ENCODE data around the gene RPS6KA2. TPM values are rescaled to one million over a fixed set of nuclear protein-coding genes. Genes with fewer than 3 reads are reported as not detected.

RPS6KA2 gene
- total RNA-seq, 1 experiment from 2014 or later: 4.1 TPM

- CTCF ChIA-PET: no interaction called here
These were observed 252.0 kb downstream of the RPS6KA2 start for GRCh38 chr6:166375013-166375412.

GRCh38 chr6:166370489-166370888 lies 256.6 kb downstream of the RPS6KA2 start:
- TF ChIP-seq, protein P1, sequence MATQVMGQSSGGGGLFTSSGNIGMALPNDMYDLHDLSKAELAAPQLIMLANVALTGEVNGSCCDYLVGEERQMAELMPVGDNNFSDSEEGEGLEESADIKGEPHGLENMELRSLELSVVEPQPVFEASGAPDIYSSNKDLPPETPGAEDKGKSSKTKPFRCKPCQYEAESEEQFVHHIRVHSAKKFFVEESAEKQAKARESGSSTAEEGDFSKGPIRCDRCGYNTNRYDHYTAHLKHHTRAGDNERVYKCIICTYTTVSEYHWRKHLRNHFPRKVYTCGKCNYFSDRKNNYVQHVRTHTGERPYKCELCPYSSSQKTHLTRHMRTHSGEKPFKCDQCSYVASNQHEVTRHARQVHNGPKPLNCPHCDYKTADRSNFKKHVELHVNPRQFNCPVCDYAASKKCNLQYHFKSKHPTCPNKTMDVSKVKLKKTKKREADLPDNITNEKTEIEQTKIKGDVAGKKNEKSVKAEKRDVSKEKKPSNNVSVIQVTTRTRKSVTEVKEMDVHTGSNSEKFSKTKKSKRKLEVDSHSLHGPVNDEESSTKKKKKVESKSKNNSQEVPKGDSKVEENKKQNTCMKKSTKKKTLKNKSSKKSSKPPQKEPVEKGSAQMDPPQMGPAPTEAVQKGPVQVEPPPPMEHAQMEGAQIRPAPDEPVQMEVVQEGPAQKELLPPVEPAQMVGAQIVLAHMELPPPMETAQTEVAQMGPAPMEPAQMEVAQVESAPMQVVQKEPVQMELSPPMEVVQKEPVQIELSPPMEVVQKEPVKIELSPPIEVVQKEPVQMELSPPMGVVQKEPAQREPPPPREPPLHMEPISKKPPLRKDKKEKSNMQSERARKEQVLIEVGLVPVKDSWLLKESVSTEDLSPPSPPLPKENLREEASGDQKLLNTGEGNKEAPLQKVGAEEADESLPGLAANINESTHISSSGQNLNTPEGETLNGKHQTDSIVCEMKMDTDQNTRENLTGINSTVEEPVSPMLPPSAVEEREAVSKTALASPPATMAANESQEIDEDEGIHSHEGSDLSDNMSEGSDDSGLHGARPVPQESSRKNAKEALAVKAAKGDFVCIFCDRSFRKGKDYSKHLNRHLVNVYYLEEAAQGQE (IDR thresholded peaks at IDR 0.05; ENCODE audit: insufficient read depth in 1 of 2, low read depth in 2 of 2, low read length in 1 of 2): no peak
- TF ChIP-seq POLR2AphosphoS5 (IDR thresholded peaks at IDR 0.05; ENCODE audit: low read depth, low read length): no peak
- no peak for TF ChIP-seq TCF7L2 (IDR thresholded peaks at IDR 0.05; ENCODE audit: low read depth, low read length)
- TF ChIP-seq, protein P2, sequence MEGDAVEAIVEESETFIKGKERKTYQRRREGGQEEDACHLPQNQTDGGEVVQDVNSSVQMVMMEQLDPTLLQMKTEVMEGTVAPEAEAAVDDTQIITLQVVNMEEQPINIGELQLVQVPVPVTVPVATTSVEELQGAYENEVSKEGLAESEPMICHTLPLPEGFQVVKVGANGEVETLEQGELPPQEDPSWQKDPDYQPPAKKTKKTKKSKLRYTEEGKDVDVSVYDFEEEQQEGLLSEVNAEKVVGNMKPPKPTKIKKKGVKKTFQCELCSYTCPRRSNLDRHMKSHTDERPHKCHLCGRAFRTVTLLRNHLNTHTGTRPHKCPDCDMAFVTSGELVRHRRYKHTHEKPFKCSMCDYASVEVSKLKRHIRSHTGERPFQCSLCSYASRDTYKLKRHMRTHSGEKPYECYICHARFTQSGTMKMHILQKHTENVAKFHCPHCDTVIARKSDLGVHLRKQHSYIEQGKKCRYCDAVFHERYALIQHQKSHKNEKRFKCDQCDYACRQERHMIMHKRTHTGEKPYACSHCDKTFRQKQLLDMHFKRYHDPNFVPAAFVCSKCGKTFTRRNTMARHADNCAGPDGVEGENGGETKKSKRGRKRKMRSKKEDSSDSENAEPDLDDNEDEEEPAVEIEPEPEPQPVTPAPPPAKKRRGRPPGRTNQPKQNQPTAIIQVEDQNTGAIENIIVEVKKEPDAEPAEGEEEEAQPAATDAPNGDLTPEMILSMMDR (IDR thresholded peaks at IDR 0.05): no peak
- no peak for TF ChIP-seq SIN3A (IDR thresholded peaks at IDR 0.05; ENCODE audit: borderline replicate concordance, insufficient read depth, low read depth, low read length)
- H3K9me3 ChIP-seq (ENCODE audit: control insufficient read depth, insufficient read depth, low read depth, low read length): no peaks in the 10 kb centered on the region

More at GRCh38 chr6:166375013-166375412, 252.0 kb downstream of the RPS6KA2 start:
- no peak for ATAC-seq
- TF ChIP-seq POLR2AphosphoS5 (IDR thresholded peaks at IDR 0.05; ENCODE audit: low read depth, low read length) (no peak), TCF7L2 (IDR thresholded peaks at IDR 0.05; ENCODE audit: low read depth, low read length) (no peak), SIN3A (IDR thresholded peaks at IDR 0.05; ENCODE audit: borderline replicate concordance, insufficient read depth, low read depth, low read length) (no peak)
- TF ChIP-seq, protein P1 (IDR thresholded peaks at IDR 0.05; ENCODE audit: insufficient read depth in 1 of 2, low read depth in 2 of 2, low read length in 1 of 2): no peak
- TF ChIP-seq, protein P2 (IDR thresholded peaks at IDR 0.05): no peak
- H3K4me1 ChIP-seq (ENCODE audit: control insufficient read depth, insufficient read depth, low read length): no peaks in the 10 kb centered on the region
- in situ Hi-C loops (cut with HindIII; ENCODE audit: low pct_unique_long_range_greater_than_20kb, low sequenced_read_pairs) (no loop called here), intact Hi-C loops (cut with micrococcal nuclease; ENCODE audit: unreplicated experiment) (no loop called here)
- no peak for DNase-seq (ENCODE audit: low read depth, low spot score)
- no peaks in the 10 kb centered on the region; the same call in 1 of the 2 replicates for H3K27me3 ChIP-seq (ENCODE audit: control insufficient read depth, insufficient read depth, low read length)
- no peak overlapping the region for H3K27ac ChIP-seq (ENCODE audit: low read length)
- no peak overlapping the region for H3K4me3 ChIP-seq (ENCODE audit: low read depth in 2 of 2, low read length in 2 of 2)
- POLR2A ChIA-PET: no interaction called here
- no peaks in the 10 kb centered on the region for H3K36me3 ChIP-seq (ENCODE audit: control insufficient read depth, insufficient read depth, low read length)
- H3K9me3 ChIP-seq (ENCODE audit: control insufficient read depth, insufficient read depth, low read depth, low read length): no peaks in the 10 kb centered on the region
- no TSS peak for BruUV-seq (replicated peaks)

More at GRCh38 chr6:166370489-166370888, 256.6 kb downstream of the RPS6KA2 start:
- BruUV-seq (replicated peaks): no TSS peak
- POLR2A ChIA-PET: no interaction called here
- Histone ChIP-seq H3K27me3 (ENCODE audit: control insufficient read depth, insufficient read depth, low read length) (no peaks in the 10 kb centered on the region), H3K36me3 (ENCODE audit: control insufficient read depth, insufficient read depth, low read length) (no peaks in the 10 kb centered on the region), H3K4me1 (ENCODE audit: control insufficient read depth, insufficient read depth, low read length) (no peaks in the 10 kb centered on the region), H3K4me3 (ENCODE audit: low read depth in 2 of 2, low read length in 2 of 2) (no peak overlapping the region), H3K27ac (ENCODE audit: low read length) (no peak overlapping the region)
- CTCF ChIA-PET: no interaction called here
- DNase-seq (ENCODE audit: low read depth, low spot score) (no peak), ATAC-seq (no peak)
- intact Hi-C loops (cut with micrococcal nuclease; ENCODE audit: unreplicated experiment): no loop called here
- in situ Hi-C loops (cut with HindIII; ENCODE audit: low pct_unique_long_range_greater_than_20kb, low sequenced_read_pairs): no loop called here

Measured in Panc1 (cell line).